Hindlimb muscle (tissue), 1 donor: ENCODE measurements around the gene ACAA1. TPM values are rescaled to one million over a fixed set of nuclear protein-coding genes. Genes with fewer than 3 reads are reported as not detected.
"Not testable (repeated sequence)": the region's sequence is repeated elsewhere in the genome, so short reads cannot be mapped to it uniquely, and the experiment has no call there.

Experiments
- DNase-seq: peaks from one replicate; pipeline ENCODE4 v3.0.0-alpha.2; 2013
- polyA plus RNA-seq: library from polyadenylated mRNA; unstranded; fragments of 120-200 nt; gene quantifications from one replicate; pipeline ENCODE4 v1.2.1, GENCODE V29; 2013; ENCODE audit not compliant: insufficient read length

ACAA1 gene, protein sequence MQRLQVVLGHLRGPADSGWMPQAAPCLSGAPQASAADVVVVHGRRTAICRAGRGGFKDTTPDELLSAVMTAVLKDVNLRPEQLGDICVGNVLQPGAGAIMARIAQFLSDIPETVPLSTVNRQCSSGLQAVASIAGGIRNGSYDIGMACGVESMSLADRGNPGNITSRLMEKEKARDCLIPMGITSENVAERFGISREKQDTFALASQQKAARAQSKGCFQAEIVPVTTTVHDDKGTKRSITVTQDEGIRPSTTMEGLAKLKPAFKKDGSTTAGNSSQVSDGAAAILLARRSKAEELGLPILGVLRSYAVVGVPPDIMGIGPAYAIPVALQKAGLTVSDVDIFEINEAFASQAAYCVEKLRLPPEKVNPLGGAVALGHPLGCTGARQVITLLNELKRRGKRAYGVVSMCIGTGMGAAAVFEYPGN
- 34.6 TPM for polyA plus RNA-seq

GRCh38 chr3:38136777-38137614, at the start of gene ACAA1:
Gene ACAA1, minus strand, starts transcription at chr3:38137127. Its CDS starts 92 bp downstream, at chr3:38137035.
- peak; percentile 99 for DNase-seq

GRCh38 chr3:38177181-38177580, 40.3 kb upstream of the ACAA1 start:
- DNase-seq = no peak

DNA sequence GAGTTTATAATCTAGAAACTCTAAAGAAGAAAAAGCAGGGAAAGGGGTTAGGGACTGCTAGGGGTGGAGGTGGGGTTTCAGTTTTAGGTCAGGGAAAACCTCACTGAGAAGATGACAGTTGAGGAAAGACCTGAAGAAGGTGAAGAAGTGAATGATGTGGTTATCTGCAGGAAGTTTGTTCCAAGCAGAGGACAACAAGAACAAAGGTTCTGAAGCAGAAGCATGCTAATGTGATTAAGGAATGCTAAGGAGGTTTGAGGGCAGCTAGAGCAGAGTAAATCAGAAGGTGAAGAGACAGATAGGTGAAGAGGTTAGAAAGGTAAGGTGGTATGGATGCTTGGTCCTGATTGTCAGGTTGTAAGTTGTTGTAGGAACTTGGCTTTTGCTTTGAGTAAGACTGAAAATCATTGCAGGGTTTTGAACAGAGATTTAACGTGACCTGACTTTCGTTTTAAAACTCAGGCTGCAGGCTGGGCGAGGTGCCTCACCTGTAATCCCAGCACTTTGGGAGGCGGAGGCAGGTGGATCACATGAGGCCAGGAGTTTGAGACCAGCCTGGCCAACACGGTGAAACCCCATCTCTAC, 37.0 kb upstream of the ACAA1 start:
- DNase-seq = no peak

DNA sequence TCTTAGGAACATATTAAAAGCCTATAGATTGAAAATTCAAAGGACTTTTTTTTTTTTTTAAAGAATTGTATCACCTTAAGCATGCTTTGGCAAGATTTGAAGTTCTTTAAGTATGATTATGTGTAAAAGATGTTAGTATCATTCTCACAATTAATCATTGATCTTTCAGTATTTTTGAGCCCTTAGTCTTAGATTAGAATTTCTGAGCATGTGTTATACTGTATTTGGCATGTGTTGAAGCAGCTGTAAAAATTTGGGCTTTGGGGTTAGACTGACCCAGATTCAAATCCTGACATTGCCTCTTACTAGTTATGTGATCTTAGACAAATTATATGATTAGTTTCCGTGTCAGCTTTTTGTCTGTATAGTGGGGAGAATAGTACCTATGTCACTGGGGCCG, 34.7 kb upstream of the ACAA1 start:
- no peak for DNase-seq

- DNase-seq = no peak
These were observed 33.8 kb upstream of the ACAA1 start for GRCh38 chr3:38170722-38171121.

- no peak for DNase-seq
These were observed 32.0 kb upstream of the ACAA1 start for GRCh38 chr3:38169027-38169317.

GRCh38 chr3:38168151-38169026, 31.5 kb upstream of the ACAA1 start:
- DNase-seq = no peak

DNA sequence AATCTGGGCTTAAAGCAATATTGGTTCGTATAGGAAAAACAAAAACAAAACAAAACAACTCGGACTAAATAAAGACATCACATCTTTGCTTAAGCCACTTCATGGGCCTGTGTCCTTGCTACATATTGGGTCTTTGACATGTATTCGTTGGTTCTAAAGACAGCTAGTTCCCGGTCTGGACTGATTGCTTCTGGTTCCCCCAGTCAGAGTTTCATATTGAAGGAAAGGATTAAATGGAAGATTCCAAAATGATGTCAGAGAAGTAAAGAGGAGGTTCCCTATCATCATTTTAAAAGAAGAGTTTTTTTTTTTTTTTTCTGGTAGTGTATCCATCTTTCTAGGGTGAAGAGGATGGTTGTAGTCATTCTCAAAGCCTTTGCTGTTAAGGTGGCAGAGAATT, 30.7 kb upstream of the ACAA1 start:
- no peak for DNase-seq

DNA sequence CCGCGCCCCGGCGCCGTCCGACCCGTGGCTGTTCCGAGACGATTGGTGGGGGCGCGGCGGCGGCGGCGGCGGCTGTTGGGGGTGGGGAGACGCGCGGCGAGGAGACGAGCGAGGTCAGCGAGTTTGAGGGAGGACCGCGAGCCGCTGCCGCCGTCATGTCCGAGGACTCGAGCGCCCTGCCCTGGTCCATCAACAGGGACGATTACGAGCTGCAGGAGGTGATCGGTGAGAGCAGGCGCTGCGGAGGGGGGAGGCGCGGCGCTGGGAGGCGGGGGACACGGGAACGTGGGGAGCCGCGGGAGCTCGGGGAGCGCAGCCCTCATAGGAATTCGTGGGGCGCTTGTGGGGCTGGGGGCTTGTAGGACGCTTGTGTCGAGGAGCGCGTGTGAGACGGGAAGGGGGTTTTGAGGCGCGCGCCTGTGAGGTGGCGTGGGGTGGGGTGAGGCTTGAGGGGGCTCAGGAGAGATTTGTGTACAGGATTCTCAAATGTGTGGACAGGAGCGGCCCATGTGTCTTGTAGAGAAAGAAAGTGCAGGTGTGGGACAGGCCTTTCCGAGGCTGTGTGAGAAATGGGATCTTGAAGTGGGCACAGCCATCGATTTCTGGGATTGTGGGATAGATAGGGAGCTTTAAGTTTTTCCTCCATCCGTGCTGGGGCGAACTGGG, 28.9 kb upstream of the ACAA1 start:
- DNase-seq = peak; percentile 32

DNA sequence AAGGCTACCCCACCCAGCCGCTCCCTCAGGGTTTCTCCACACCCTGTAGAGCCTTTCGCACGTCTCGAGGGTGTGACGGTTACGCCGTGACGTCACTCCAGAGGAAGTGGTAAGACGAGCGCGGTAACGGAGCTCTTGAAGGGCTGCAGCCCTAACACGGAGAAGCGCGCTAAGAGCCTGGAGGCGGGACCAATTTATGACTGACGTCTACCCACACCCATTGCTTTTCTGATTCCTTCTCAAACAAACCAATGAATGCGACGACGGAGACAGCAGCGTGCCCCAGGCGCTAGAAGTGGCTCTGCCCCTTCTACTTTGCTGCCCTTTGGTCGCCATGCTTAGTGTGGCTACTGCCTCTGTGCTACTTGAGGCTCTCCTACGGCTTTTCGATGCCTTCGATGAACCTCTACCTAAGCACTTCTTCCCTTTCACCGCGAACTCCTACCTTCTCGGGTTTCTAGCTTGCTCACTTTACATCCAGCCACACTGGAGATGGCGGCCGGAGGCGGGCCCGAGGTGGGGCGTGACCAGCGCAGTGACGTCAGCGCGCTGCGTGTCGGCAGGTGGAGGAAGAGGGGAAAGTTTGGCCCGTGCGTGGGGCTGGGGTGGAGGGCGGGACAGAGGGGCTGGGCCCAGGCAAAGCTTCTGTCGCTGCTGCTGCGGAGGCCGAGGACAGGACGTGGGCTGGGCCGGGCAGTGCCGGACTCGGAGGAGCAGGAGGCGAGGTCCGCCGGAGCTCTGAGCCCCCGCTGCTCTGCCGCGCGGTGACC, 28.2 kb upstream of the ACAA1 start, which contains the start of gene OXSR1:
TSS of gene OXSR1 (plus strand) at position 586 of the 770 bp plus-strand sequence. CDS start 340 bp downstream, outside the sequence.
- DNase-seq = peak; percentile 99

DNA sequence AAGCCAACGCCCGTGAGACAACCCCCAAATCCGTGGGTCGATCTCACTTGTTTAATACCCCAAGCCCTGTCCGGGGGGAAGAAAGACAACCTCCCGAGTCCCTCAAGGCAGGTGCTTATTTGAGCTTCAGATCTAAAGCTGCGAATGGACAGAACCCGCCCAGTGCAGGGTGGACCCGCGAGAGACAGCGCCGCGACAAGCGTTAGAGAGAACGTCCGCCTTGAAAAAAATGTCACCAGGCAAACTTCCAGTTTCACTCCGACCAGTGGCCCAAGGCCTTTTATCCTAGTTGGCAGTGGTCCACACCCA, 27.7 kb upstream of the ACAA1 start:
- DNase-seq = no peak

- DNase-seq = no peak
These were observed 27.1 kb upstream of the ACAA1 start for GRCh38 chr3:38163841-38164642.

DNA sequence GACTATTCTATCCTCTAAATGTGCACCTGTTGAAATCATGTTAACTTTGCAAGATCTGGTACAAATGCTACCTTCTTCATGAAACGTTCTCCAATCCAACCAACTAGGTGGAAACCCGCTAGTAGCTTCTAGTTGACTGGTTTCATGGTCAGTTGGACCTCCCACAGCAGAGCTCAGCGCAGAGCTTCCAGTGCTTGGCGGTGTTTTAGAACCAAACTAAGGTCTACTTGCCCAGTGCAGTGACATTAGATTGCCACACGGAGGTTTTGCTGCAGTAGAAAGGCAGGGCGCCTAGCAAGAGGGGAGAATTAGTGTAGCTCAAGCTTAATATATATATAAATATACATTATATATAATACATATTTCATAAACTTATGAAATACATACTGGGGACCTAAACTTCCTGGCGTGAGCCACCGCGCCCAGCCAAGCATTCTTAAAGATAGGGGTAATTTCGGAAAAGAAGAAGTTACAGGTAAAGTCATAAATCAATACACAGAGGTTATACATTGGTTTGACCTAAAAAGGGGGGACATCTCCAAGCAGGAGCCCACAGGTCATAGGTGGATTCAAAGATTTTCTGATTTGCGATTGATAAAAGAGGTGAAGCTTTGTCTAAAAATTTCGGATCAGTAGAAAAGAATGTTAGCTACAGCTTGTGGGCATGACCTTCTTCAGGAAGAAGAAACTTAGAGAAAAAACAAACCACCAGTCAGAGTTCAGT, 26.4 kb upstream of the ACAA1 start:
- DNase-seq = no peak

DNA sequence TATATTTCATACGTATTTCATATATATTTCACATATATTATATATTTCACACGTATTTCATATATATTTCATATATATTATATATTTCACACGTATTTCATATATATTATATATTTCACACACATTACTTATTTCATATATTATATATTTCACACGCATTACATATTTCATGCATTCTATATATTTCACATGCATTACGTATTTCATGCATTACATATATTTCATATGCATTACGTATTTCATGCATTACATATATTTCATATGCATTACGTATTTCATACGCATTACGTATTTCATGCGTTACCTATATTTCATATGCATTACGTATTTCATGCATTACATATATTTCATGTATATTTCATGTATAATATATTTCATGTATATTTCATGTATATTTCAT, 23.8 kb upstream of the ACAA1 start:
- not testable (repeated sequence) for DNase-seq

GRCh38 chr3:38158472-38158871, 21.5 kb upstream of the ACAA1 start:
- no peak for DNase-seq

DNA sequence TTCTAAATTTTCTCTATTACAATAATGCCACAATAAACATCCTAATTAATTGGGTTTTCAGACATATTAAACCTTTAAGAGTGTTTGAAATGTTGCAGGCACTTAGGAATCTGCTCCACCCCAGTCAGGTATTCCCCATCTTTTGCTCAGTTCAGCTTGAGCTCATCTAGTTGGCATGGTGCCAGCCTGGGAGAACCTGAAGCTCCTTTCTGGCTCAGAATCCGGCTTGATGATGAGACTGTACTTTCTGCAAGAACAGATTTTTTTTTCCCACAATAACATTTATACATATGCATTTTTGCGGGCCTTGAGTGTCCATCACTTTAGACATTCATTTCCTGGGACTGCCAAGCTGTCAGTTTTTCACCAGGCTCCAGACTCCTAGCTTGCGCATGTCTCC, 20.7 kb upstream of the ACAA1 start:
- DNase-seq = no peak

- no peak for DNase-seq
These were observed 20.2 kb upstream of the ACAA1 start for GRCh38 chr3:38157117-38157516.

DNA sequence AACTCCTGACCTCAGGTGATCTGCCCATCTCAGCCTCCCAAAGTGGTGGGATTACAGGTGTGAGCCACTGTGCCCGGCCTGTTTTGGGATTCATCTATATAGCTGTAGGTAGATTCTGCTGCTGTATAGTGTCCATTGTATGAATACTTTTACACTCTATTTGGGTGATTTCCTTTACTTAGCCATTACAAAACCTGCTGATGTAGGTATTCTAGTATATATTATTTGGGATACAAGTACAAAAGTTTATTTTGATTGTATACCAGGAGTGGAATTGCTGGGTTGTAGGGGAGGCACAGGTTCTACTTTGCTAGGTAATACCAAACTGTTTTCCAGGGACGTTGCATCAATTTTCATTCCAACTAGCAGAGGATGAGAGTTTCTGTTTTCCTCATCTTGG, 18.9 kb upstream of the ACAA1 start:
- DNase-seq = no peak

DNA sequence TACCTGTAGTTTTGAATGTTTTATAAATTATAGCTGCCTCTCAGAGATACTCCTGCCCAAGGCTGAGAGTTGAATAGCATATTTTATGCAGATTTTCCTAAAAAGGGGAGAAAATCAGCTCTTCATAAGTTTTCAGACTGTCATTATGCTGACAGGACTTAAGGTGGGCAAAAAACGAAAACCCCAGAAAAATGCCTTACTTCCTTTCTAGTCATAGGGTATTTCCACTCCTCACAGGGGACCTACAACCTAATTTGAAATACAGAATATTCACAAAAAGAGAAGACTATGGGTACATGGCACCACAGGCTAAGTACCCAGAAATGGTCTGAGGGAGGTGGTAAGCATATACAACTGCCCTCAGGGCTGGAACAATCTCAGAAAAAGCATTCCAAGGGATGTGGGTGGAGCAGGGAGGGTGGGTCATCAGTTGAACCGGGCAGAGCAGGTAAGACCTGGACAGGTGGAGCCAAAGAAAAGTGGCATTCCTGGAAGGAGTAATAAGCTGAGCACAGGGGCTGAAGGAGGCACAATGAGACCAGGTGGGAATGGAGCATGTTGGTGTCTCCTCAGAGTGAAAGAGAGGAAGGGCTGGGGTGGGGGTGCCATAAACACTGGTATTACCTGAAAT, 17.8 kb upstream of the ACAA1 start:
- DNase-seq = no peak
